Measurements from ENCODE around the gene SLC35G2.

The SLC35G2 gene

DNA sequence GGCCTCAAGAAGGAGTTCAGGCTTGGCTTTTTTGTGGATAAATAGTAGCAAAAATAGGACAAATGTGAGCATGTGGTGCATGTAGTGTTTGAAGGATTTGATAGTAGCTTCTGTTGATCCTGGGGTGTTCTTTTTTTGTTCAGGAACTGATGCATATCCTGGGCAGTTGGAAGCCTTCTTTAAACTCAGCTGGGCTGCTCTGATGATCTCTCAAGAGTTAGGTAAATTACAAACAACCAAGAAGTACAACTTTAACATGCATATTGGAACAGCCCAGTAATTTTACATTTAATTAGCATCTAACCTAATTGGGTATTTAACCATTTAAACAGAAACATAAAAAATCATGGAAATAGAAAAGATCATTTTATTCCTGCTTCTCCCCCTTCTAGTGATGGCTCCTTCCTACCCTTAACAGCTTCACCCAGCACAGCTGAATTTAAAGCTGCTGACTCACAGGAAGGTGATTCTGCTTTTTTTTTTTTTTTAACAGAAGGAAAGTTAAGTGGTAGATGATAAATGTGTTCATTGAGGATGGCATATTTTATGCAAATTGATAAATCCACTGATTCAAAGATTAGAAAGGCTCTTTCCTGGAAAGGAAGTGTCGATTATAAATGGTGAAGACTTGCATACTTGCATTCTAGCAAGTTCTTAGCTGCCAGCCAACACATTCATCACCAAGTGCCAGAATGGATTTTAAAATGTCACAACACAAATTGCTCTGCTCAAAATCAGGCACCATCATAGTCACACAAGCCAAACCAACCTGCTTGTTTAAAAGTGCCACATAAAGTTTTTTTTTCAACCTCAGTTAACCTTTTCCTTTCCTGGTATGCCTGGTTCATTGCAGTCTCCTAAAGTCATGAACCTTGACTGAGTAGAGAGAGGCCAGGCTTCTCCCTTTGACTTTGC is 20.0 kb downstream of the SLC35G2 start:
- peak; percentile 97 for DNase-seq (ENCODE audit: low read depth, low spot score)
- Histone ChIP-seq H3K4me3 (peak overlapping the region; percentile 36), H3K9me3 (ENCODE audit: low read depth, low read length) (no peaks in the 10 kb centered on the region), H3K9ac (ENCODE audit: insufficient read length) (no peak overlapping the region), H3K27ac (peak overlapping the region; percentile 73), H3K36me3 (ENCODE audit: insufficient read depth, low read length) (no peaks in the 10 kb centered on the region)
- no peak for TF ChIP-seq EZH2 (IDR thresholded peaks at IDR 0.05)
- peak; percentile 56; the same call in 1 of the 2 replicates for TF ChIP-seq POLR2AphosphoS5 (IDR thresholded peaks at IDR 0.05; ENCODE audit: borderline replicate concordance, low read depth, low read length)

DNA sequence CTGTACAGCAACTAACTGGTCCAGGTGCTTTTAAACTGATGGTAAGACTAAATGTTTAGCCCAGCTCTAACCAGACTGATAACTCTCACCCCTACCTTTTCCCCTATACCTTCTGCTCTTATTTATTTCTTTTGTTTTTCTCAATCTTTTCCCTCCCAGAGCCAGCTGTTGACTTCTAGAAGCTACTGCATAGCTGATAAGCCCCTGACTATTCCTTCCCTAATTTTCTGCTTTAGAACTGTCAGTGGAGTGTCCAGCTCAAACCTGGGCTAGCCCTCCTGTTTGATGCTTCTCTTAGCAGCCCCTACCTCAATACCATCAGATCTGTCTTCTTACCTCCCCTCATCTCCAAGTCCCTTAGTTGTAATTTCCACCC is 20.6 kb downstream of the SLC35G2 start:
- TF ChIP-seq POLR2AphosphoS5 (IDR thresholded peaks at IDR 0.05; ENCODE audit: borderline replicate concordance, low read depth, low read length) = no peak
- TF ChIP-seq FOXP2 (optimal IDR thresholded peaks at IDR 0.05; ENCODE audit: control extremely low read depth, extremely low read length, insufficient read depth) = no peak
- no peak for TF ChIP-seq EZH2 (IDR thresholded peaks at IDR 0.05)
- no peaks in the 10 kb centered on the region for H3K36me3 ChIP-seq (ENCODE audit: insufficient read depth, low read length)
- no peak overlapping the region for H3K9ac ChIP-seq (ENCODE audit: insufficient read length)
- peak overlapping the region; percentile 8; the same call in 1 of the 2 replicates for H3K4me3 ChIP-seq
- peak overlapping the region; percentile 73; the same call in 1 of the 2 replicates for H3K27ac ChIP-seq
- DNase-seq (ENCODE audit: low read depth, low spot score) = no peak
- H3K9me3 ChIP-seq (ENCODE audit: low read depth, low read length) = no peaks in the 10 kb centered on the region

DNA sequence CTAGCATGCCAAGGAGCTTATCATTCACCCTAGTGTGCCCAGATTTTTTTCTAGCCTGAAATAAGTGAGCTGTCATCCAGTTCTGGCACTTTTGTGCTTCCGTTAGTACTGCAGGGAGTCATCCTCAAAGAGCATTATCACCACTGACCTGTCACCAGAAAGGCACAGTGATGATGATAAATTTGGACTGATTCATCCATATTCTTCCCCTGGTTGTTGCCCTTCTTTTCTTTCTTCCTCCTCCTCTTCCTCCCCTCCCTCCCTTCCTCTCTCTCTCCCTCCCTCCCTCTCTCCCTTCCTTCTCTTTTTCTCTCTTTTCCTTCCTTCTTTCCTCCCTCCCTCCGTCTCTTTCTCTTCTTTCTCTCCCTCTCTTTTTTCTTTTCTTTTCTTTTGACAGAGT is 21.3 kb downstream of the SLC35G2 start:
- no peak for DNase-seq (ENCODE audit: low read depth, low spot score)
- Histone ChIP-seq H3K9me3 (ENCODE audit: low read depth, low read length) (no peaks in the 10 kb centered on the region), H3K4me3 (no peak overlapping the region), H3K9ac (ENCODE audit: insufficient read length) (no peak overlapping the region), H3K36me3 (ENCODE audit: insufficient read depth, low read length) (no peaks in the 10 kb centered on the region), H3K27ac (no peak overlapping the region)
- TF ChIP-seq FOXP2 (optimal IDR thresholded peaks at IDR 0.05; ENCODE audit: control extremely low read depth, extremely low read length, insufficient read depth) (no peak), EZH2 (IDR thresholded peaks at IDR 0.05) (no peak), POLR2AphosphoS5 (IDR thresholded peaks at IDR 0.05; ENCODE audit: borderline replicate concordance, low read depth, low read length) (no peak)

DNA sequence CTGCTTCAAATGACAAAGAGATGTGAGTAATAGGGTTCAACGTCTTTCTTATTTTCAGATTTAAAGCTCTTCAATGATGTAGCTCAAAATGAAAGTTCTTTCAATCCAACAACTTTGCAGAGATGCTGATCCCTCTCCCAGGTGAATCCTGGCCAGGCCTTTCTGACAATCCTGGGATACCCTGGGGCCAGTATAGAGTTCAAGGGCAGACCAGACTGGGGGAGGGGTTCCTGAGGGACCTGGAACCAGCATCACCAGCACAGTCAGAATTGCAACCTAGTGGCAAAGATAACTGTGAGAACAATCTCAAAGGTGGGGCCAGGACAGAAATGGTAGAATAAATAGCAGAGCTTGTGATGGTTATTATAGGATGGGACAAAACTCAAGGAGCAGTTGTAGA is 23.4 kb downstream of the SLC35G2 start:
- Histone ChIP-seq H3K9me3 (ENCODE audit: low read depth, low read length) (no peaks in the 10 kb centered on the region), H3K9ac (ENCODE audit: insufficient read length) (no peak overlapping the region), H3K36me3 (ENCODE audit: insufficient read depth, low read length) (no peaks in the 10 kb centered on the region), H3K27ac (no peak overlapping the region), H3K4me3 (no peak overlapping the region)
- no peak for DNase-seq (ENCODE audit: low read depth, low spot score)
- no peak for TF ChIP-seq EZH2 (IDR thresholded peaks at IDR 0.05)
- TF ChIP-seq FOXP2 (optimal IDR thresholded peaks at IDR 0.05; ENCODE audit: control extremely low read depth, extremely low read length, insufficient read depth) = no peak
- TF ChIP-seq POLR2AphosphoS5 (IDR thresholded peaks at IDR 0.05; ENCODE audit: borderline replicate concordance, low read depth, low read length) = no peak

DNA sequence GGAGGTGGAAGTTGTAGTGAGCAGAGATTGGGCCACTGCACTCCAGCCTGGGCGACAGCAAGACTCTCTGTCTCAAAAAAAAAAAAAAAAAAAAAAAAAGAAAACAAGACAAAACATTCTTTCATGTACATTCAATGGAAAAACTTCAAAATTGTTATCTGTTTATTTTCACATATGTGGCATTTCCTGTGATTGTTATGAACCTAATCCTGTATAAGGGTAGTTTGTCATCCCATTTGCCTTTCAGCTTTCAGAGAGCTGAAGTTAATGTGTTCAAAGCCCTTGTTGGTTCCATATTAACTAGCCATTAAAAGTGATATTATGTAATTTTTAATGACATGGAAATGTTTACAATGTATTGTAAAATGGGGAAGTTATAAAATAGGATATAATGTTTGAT is 25.8 kb downstream of the SLC35G2 start:
- Histone ChIP-seq H3K4me3 (no peak overlapping the region), H3K9me3 (ENCODE audit: low read depth, low read length) (no peaks in the 10 kb centered on the region), H3K9ac (ENCODE audit: insufficient read length) (no peak overlapping the region), H3K36me3 (ENCODE audit: insufficient read depth, low read length) (no peaks in the 10 kb centered on the region), H3K27ac (no peak overlapping the region)
- DNase-seq (ENCODE audit: low read depth, low spot score) = no peak
- no peak for TF ChIP-seq EZH2 (IDR thresholded peaks at IDR 0.05)
- no peak for TF ChIP-seq POLR2AphosphoS5 (IDR thresholded peaks at IDR 0.05; ENCODE audit: borderline replicate concordance, low read depth, low read length)
- no peak for TF ChIP-seq FOXP2 (optimal IDR thresholded peaks at IDR 0.05; ENCODE audit: control extremely low read depth, extremely low read length, insufficient read depth)

DNA sequence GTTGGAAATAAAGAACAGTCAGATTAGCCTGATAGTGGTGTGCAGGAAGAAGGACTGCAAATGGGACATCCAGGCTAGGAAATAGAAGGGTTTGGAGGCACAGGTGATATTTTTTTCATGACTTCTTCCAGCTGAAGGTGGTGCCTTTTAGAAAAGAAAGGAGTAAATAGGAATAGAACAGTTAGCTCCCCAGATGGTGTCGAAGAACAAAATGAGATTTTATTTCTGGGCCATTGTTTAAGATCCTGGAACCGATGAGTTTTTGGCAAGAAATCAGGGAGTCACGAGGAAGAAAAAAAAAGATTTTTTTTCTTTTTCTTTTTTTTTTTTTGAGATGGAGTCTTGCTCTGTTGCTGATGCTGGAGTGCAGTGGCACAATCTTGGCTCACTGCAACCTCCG is 33.3 kb downstream of the SLC35G2 start:
- no peak overlapping the region for H3K4me3 ChIP-seq
- H3K9me3 ChIP-seq (ENCODE audit: low read depth, low read length) = no peaks in the 10 kb centered on the region
- no peak for DNase-seq (ENCODE audit: low read depth, low spot score)
- no peak overlapping the region for H3K9ac ChIP-seq (ENCODE audit: insufficient read length)
- H3K27ac ChIP-seq = no peak overlapping the region
- peaks cover 16% of the 10 kb centered on the region for H3K36me3 ChIP-seq (ENCODE audit: insufficient read depth, low read length)
- TF ChIP-seq EZH2 (IDR thresholded peaks at IDR 0.05) (no peak), POLR2AphosphoS5 (IDR thresholded peaks at IDR 0.05; ENCODE audit: borderline replicate concordance, low read depth, low read length) (no peak), FOXP2 (optimal IDR thresholded peaks at IDR 0.05; ENCODE audit: control extremely low read depth, extremely low read length, insufficient read depth) (no peak)

DNA sequence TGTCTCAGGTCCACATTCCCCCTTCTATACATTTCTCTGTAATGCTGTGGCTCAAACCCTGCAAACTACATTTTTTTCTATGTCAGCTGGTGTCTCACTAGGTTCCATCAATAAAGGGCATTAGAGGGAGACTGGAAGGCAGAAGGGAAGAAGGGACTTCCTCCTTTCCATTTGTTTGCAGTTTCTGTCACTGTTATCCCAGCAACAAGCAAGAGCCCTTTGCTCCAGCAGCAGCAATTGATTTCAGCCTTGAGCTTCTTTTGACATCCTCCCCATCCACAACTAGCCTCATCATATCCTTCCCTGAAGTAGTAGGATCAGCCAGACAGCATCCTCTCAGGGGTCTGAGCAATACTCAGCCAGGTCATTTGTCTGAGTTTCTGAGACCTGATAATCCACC is 37.7 kb downstream of the SLC35G2 start:
- peaks cover 16% of the 10 kb centered on the region for H3K36me3 ChIP-seq (ENCODE audit: insufficient read depth, low read length)
- H3K4me3 ChIP-seq = no peak overlapping the region
- H3K27ac ChIP-seq = no peak overlapping the region
- H3K9me3 ChIP-seq (ENCODE audit: low read depth, low read length) = no peaks in the 10 kb centered on the region
- no peak for DNase-seq (ENCODE audit: low read depth, low spot score)
- no peak overlapping the region for H3K9ac ChIP-seq (ENCODE audit: insufficient read length)
- TF ChIP-seq POLR2AphosphoS5 (IDR thresholded peaks at IDR 0.05; ENCODE audit: borderline replicate concordance, low read depth, low read length) (no peak), EZH2 (IDR thresholded peaks at IDR 0.05) (no peak), FOXP2 (optimal IDR thresholded peaks at IDR 0.05; ENCODE audit: control extremely low read depth, extremely low read length, insufficient read depth) (no peak)

DNA sequence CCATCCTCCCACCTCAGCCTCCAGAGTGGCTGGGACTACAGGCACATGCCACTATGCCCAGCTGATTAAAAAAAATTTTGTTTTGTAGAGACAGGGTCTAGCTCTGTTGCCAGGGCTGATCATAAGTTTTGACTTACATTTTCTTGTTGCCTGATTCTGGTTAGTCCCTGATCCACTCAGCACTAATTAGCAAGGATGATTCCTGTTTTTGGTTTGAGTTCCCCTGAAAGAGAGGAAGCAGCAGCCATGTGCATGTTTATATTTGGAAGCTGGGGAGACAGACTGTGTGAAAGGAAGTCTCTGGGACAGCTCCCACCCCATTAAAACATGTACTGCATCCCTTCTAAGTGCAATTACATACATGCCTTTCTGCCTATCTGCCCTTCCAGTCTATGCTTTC is 39.5 kb downstream of the SLC35G2 start:
- H3K9ac ChIP-seq (ENCODE audit: insufficient read length) = no peak overlapping the region
- no peak overlapping the region for H3K27ac ChIP-seq
- H3K9me3 ChIP-seq (ENCODE audit: low read depth, low read length) = no peaks in the 10 kb centered on the region
- H3K4me3 ChIP-seq = no peak overlapping the region
- peaks cover 16% of the 10 kb centered on the region for H3K36me3 ChIP-seq (ENCODE audit: insufficient read depth, low read length)
- TF ChIP-seq POLR2AphosphoS5 (IDR thresholded peaks at IDR 0.05; ENCODE audit: borderline replicate concordance, low read depth, low read length) (no peak), FOXP2 (optimal IDR thresholded peaks at IDR 0.05; ENCODE audit: control extremely low read depth, extremely low read length, insufficient read depth) (no peak), EZH2 (IDR thresholded peaks at IDR 0.05) (no peak)
- no peak for DNase-seq (ENCODE audit: low read depth, low spot score)
